HCT116 (cell line): Measurements from ENCODE around the gene CYP2D6. TPM values are rescaled to one million over a fixed set of nuclear protein-coding genes. Genes with fewer than 3 reads are reported as not detected.
"Not testable (repeated sequence)": the region's sequence is repeated elsewhere in the genome, so short reads cannot be mapped to it uniquely, and the experiment has no call there.

Experiments
- ATAC-seq: fragments of 200-7000 bp; cut with Tn5 transposase; 2 replicates; pipeline ENCODE4 v1.9.1; 2020; ENCODE audit warnings: mild to moderate bottlenecking, moderate library complexity
- BruUV-seq: library from RNA; stranded (reverse); fragments of 400-500 nt; replicated peaks from 2 replicates; lab custom pipeline; 2021; lab: Mats Ljungman, UMichigan
- CTCF ChIA-PET: fragments of 300-600 bp; sonication (Branson Sonifier 250); formaldehyde crosslinking; loops from one replicate; lab custom pipeline; 2021; ENCODE audit warnings: antibody characterized with exemption; lab: Charles Lee
- POLR2A ChIA-PET: fragments of 300-600, 350-600 bp; sonication (Branson Sonifier 250); formaldehyde crosslinking; loops from one replicate; lab custom pipeline; 2021; ENCODE audit warnings: antibody characterized with exemption; lab: Charles Lee
- RAD21 ChIA-PET, 2 experiments: fragments of 300-600 bp; sonication (Branson Sonifier 250); formaldehyde crosslinking; loops; one replicate each; lab custom pipeline; 2023; ENCODE audit warnings: low total read pairs in 2 of 2; ENCODE audit not compliant: uncharacterized antibody in 2 of 2, unreplicated experiment in 2 of 2, low non-redundant PET in 1 of 2; lab: Charles Lee
- DNase-seq: peaks from one replicate; pipeline ENCODE4 v3.0.0-alpha.2; 2010; ENCODE audit warnings: low read depth, low spot score
- H2AFZ ChIP-seq: fragments of 200-600 bp; shearing (Covaris generic), sonication (generic); 2 replicates; pipeline ENCODE4 v1.6.1; 2017; ENCODE audit warnings: low read depth, mixed run types, mixed read lengths, antibody characterized with exemption, low read length; ENCODE audit not compliant: poor library complexity, severe bottlenecking
- H3K27ac ChIP-seq: 2 replicates; pipeline ENCODE4 v1.5.1; 2012; ENCODE audit warnings: low read depth, low read length
- H3K27me3 ChIP-seq: fragments of 200-600 bp; sonication (generic); 2 replicates; pipeline ENCODE4 v1.6.1; 2016; ENCODE audit warnings: mixed run types, low read length, mixed read lengths; ENCODE audit not compliant: insufficient read depth
- H3K36me3 ChIP-seq, 2 experiments: fragments of 200-500 bp in 1 of 2; fragments of 200-600 bp in 1 of 2; sonication (Bioruptor generic) in 1 of 2; sonication (generic) in 1 of 2; 2 replicates each; pipeline versions ENCODE4 v1.5.1 to v1.6.1; 2014 to 2016; ENCODE audit warnings: low read length in 2 of 2, inconsistent platforms in 1 of 2, mixed read lengths in 1 of 2, mixed run types in 1 of 2; ENCODE audit not compliant: insufficient read depth in 2 of 2, control insufficient read depth in 1 of 2
- H3K4me1 ChIP-seq, 2 experiments: fragments of 200-600 bp in 1 of 2; sonication (generic) in 1 of 2; 2 replicates each; pipeline versions ENCODE4 v1.5.1 to v1.6.1; 2012 to 2017; ENCODE audit warnings: low read length in 2 of 2, inconsistent platforms in 1 of 2, mild to moderate bottlenecking in 1 of 2, mixed read lengths in 1 of 2, mixed run types in 1 of 2, moderate library complexity in 1 of 2; ENCODE audit not compliant: insufficient read depth in 2 of 2, control insufficient read depth in 1 of 2
- H3K4me2 ChIP-seq: fragments of 200-600 bp; sonication (generic); 2 replicates; pipeline ENCODE4 v1.6.1; 2017; ENCODE audit warnings: mixed run types, low read length, mixed read lengths
- H3K4me3 ChIP-seq, 2 experiments: fragments of 200-600 bp in 1 of 2; sonication (generic) in 1 of 2; replicated peaks in 1 of 2; 2 replicates each; pipeline ENCODE4 v1.5.1; 2011 to 2016; ENCODE audit warnings: low read length in 2 of 2, control low read depth in 1 of 2, low read depth in 1 of 2, mild to moderate bottlenecking in 1 of 2, mixed read lengths in 1 of 2, mixed run types in 1 of 2
- H3K79me2 ChIP-seq: fragments of 200-600 bp; sonication (generic); 2 replicates; pipeline ENCODE4 v1.6.1; 2017; ENCODE audit warnings: mild to moderate bottlenecking, mixed run types, low read length, moderate library complexity, mixed read lengths; ENCODE audit not compliant: insufficient read depth
- H3K9ac ChIP-seq: fragments of 200-600 bp; sonication (generic); 2 replicates; pipeline ENCODE4 v1.6.1; 2016; ENCODE audit warnings: low read length, mixed read lengths
- H3K9me2 ChIP-seq: fragments of 200-600 bp; sonication (generic), shearing (Covaris generic); 2 replicates; pipeline ENCODE4 v1.6.1; 2017; ENCODE audit warnings: mixed run types, mild to moderate bottlenecking, moderate library complexity; ENCODE audit not compliant: insufficient read depth
- H3K9me3 ChIP-seq, 2 experiments: fragments of 200-500 bp in 1 of 2; fragments of 200-600 bp in 1 of 2; sonication (Bioruptor generic) in 1 of 2; sonication (generic) in 1 of 2; 2 replicates each; pipeline ENCODE4 v1.6.1; 2014 to 2017; ENCODE audit warnings: low read length in 2 of 2, mixed read lengths in 2 of 2, inconsistent platforms in 1 of 2, low read depth in 1 of 2, mild to moderate bottlenecking in 1 of 2, mixed run types in 1 of 2, moderate library complexity in 1 of 2; ENCODE audit not compliant: control insufficient read depth in 1 of 2, insufficient read depth in 1 of 2
- H4K20me1 ChIP-seq: fragments of 200-600 bp; sonication (generic), shearing (Covaris generic); 2 replicates; pipeline ENCODE4 v1.6.1; 2017; ENCODE audit warnings: mixed run types, mild to moderate bottlenecking, moderate library complexity; ENCODE audit not compliant: insufficient read depth
- ELF1 ChIP-seq: IDR thresholded peaks from 2 replicates; pipeline ENCODE4 v1.6.1; 2012; ENCODE audit warnings: low read depth, borderline replicate concordance
- EZH2phosphoT487 ChIP-seq: fragments of 200-600 bp; IDR thresholded peaks from 2 replicates; pipeline ENCODE4 v1.6.1; 2018; ENCODE audit warnings: antibody characterized with exemption, borderline replicate concordance
- FOSL1 ChIP-seq: IDR thresholded peaks from 2 replicates; pipeline ENCODE4 v1.6.1; 2012; ENCODE audit warnings: low read depth
- MAX ChIP-seq: IDR thresholded peaks from 2 replicates; pipeline ENCODE4 v1.6.1; 2012
- POLR2AphosphoS5 ChIP-seq: IDR thresholded peaks from 2 replicates; pipeline ENCODE4 v1.6.1; 2011; ENCODE audit warnings: mild to moderate bottlenecking, low read depth, low read length, moderate library complexity
- RAD21 ChIP-seq: IDR thresholded peaks from 2 replicates; pipeline ENCODE4 v1.6.1; 2012; ENCODE audit warnings: low read depth, mild to moderate bottlenecking
- SIN3A ChIP-seq: IDR thresholded peaks from 2 replicates; pipeline ENCODE4 v1.6.1; 2012; ENCODE audit warnings: low read depth
- SRF ChIP-seq: IDR thresholded peaks from 2 replicates; pipeline ENCODE4 v1.6.1; 2012; ENCODE audit warnings: low read depth
- TCF7L2 ChIP-seq: IDR thresholded peaks from 2 replicates; pipeline ENCODE4 v1.7.0; 2011; ENCODE audit warnings: borderline replicate concordance, inconsistent platforms; ENCODE audit not compliant: insufficient read depth, insufficient read length; ENCODE audit errors: extremely low read depth
- intact Hi-C: fragments of 100-400 bp; cut with micrococcal nuclease; formaldehyde crosslinking; loops from 2 replicates; pipeline ENCODE4 v1.10.0; 2022
- total RNA-seq: library from RNA; stranded (reverse); gene quantifications from one replicate; pipeline ENCODE4 v1.2.1, GENCODE V29; 2021; ENCODE audit not compliant: unreplicated experiment

CYP2D6 gene
- total RNA-seq, 1 experiment from 2014 or later = 1.9 TPM

- POLR2A ChIA-PET = no interaction called here
- BruUV-seq = no TSS peak
- Histone ChIP-seq H3K9ac (no peak overlapping the region), H3K36me3 (no peaks in the 10 kb centered on the region), H3K79me2 (no peaks in the 10 kb centered on the region), H2AFZ (no peak overlapping the region), H3K9me3 (no peaks in the 10 kb centered on the region), H3K4me1 (no peaks in the 10 kb centered on the region), H3K27me3 (no peaks in the 10 kb centered on the region), H3K4me2 (no peak overlapping the region), H4K20me1 (no peaks in the 10 kb centered on the region), H3K9me2 (no peaks in the 10 kb centered on the region), H3K27ac (no peak overlapping the region)
- CTCF ChIA-PET = no interaction called here
- intact Hi-C loops = no loop called here
- RAD21 ChIA-PET = no interaction called here
- no peak for DNase-seq
- TF ChIP-seq RAD21 = no peak
- TF ChIP-seq POLR2AphosphoS5 = no peak
- no peak for TF ChIP-seq ELF1
- TF ChIP-seq TCF7L2 = no peak
- no peak for TF ChIP-seq FOSL1
- TF ChIP-seq SIN3A = no peak
- no peak for TF ChIP-seq SRF
- TF ChIP-seq MAX = no peak
- TF ChIP-seq EZH2phosphoT487 = no peak
- TF ChIP-seq, all 23 proteins: peak for 0
- no peak for ATAC-seq
- no peak overlapping the region for H3K4me3 ChIP-seq
Measured at GRCh38 chr22:42142771-42143461, 12.3 kb upstream of the CYP2D6 start.

- H3K27ac ChIP-seq, H3K4me2 ChIP-seq, intact Hi-C loops, H4K20me1 ChIP-seq, H3K27me3 ChIP-seq, H3K79me2 ChIP-seq, POLR2A ChIA-PET, H3K9me2 ChIP-seq, H3K4me1 ChIP-seq, H3K4me3 ChIP-seq, H3K9ac ChIP-seq, ATAC-seq, H2AFZ ChIP-seq, H3K9me3 ChIP-seq, BruUV-seq, CTCF ChIA-PET, H3K36me3 ChIP-seq, DNase-seq, RAD21 ChIA-PET: not testable (repeated sequence)
Measured at GRCh38 chr22:42141307-42142057, 10.9 kb upstream of the CYP2D6 start.

- CTCF ChIA-PET = not testable (repeated sequence)
Measured at GRCh38 chr22:42140153-42140552, 9.5 kb upstream of the CYP2D6 start.

More at GRCh38 chr22:42140153-42140552, 9.5 kb upstream of the CYP2D6 start:
- H3K79me2 ChIP-seq, H2AFZ ChIP-seq, H3K9me2 ChIP-seq, H3K4me1 ChIP-seq, RAD21 ChIA-PET, H3K36me3 ChIP-seq, H3K4me2 ChIP-seq, H3K9me3 ChIP-seq, ATAC-seq, BruUV-seq, DNase-seq, H3K27ac ChIP-seq, H3K4me3 ChIP-seq, intact Hi-C loops, POLR2A ChIA-PET, H3K9ac ChIP-seq, H4K20me1 ChIP-seq, H3K27me3 ChIP-seq: not testable (repeated sequence)
